ENCODE results near the gene TMEM89. TPM values are rescaled to one million over a fixed set of nuclear protein-coding genes. Genes with fewer than 3 reads are reported as not detected.

TMEM89 gene
- total and polyA plus RNA-seq, 2 of the 13 experiments (the other 11 are each of a cell fraction or from before 2014, with no cell fraction given): 0.31 to 0.59 TPM

DNA sequence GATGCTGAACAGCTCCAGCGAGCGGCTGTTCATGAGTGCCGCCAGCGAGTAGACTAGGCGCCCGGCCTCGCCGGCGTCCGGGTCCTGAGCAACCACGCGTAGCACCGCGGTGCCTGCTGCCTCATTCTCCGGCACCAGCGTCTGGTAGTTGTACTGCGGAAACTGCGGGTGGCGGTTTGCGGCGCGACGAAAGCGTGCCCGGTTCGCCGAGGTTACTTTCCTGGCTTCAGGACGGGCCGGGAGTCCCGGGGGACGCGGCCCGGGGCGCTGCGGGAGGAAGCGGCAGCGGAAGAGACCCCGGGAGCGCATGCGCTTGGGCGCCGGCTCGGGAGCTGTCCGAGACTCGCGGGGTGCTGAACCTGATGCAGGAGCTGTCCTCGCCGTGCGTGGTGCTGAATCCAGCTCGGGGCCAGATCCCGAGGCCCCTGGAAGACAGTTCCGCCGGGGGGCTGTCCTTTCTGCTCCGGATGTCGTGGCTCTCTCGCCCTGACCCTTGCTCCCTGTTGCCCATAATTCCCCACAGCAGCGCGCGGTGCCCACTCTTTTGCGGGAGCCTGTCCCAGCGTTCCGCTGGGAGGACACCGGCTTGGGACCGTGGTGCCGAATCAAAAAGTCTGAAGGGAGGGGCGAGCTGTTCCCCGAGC is 40.1 kb upstream of the TMEM89 start (continued):
- TF ChIP-seq, protein P1, sequence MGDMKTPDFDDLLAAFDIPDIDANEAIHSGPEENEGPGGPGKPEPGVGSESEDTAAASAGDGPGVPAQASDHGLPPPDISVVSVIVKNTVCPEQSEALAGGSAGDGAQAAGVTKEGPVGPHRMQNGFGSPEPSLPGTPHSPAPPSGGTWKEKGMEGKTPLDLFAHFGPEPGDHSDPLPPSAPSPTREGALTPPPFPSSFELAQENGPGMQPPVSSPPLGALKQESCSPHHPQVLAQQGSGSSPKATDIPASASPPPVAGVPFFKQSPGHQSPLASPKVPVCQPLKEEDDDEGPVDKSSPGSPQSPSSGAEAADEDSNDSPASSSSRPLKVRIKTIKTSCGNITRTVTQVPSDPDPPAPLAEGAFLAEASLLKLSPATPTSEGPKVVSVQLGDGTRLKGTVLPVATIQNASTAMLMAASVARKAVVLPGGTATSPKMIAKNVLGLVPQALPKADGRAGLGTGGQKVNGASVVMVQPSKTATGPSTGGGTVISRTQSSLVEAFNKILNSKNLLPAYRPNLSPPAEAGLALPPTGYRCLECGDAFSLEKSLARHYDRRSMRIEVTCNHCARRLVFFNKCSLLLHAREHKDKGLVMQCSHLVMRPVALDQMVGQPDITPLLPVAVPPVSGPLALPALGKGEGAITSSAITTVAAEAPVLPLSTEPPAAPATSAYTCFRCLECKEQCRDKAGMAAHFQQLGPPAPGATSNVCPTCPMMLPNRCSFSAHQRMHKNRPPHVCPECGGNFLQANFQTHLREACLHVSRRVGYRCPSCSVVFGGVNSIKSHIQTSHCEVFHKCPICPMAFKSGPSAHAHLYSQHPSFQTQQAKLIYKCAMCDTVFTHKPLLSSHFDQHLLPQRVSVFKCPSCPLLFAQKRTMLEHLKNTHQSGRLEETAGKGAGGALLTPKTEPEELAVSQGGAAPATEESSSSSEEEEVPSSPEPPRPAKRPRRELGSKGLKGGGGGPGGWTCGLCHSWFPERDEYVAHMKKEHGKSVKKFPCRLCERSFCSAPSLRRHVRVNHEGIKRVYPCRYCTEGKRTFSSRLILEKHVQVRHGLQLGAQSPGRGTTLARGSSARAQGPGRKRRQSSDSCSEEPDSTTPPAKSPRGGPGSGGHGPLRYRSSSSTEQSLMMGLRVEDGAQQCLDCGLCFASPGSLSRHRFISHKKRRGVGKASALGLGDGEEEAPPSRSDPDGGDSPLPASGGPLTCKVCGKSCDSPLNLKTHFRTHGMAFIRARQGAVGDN (CRISPR knock-in tag; IDR thresholded peaks at IDR 0.05): peak; percentile 96
- peak; percentile 98 for TF ChIP-seq SP4 (CRISPR knock-in tag; IDR thresholded peaks at IDR 0.05)
- TF ChIP-seq SATB2 (CRISPR knock-in tag; IDR thresholded peaks at IDR 0.05): peak; percentile 100
- TF ChIP-seq HHEX (CRISPR knock-in tag; IDR thresholded peaks at IDR 0.05): peak; percentile 89
- TF ChIP-seq YY1 (IDR thresholded peaks at IDR 0.05; ENCODE audit: insufficient read depth, insufficient replicate concordance, low read depth, low read length): peak; percentile 36
- TF ChIP-seq KDM4B (CRISPR knock-in tag; IDR thresholded peaks at IDR 0.05): peak; percentile 100
- no peak for TF ChIP-seq ZFP36 (IDR thresholded peaks at IDR 0.05; ENCODE audit: borderline replicate concordance, low read depth, low read length, partially characterized antibody)
- peak; percentile 99 for TF ChIP-seq THYN1 (CRISPR knock-in tag; IDR thresholded peaks at IDR 0.05; ENCODE audit: borderline replicate concordance, low read depth)
- no peak for TF ChIP-seq MBD4 (IDR thresholded peaks at IDR 0.05; ENCODE audit: borderline replicate concordance, low read length)
- peak; percentile 100 for TF ChIP-seq JARID2 (CRISPR knock-in tag; IDR thresholded peaks at IDR 0.05; ENCODE audit: insufficient replicate concordance)
- TF ChIP-seq, protein P2, sequence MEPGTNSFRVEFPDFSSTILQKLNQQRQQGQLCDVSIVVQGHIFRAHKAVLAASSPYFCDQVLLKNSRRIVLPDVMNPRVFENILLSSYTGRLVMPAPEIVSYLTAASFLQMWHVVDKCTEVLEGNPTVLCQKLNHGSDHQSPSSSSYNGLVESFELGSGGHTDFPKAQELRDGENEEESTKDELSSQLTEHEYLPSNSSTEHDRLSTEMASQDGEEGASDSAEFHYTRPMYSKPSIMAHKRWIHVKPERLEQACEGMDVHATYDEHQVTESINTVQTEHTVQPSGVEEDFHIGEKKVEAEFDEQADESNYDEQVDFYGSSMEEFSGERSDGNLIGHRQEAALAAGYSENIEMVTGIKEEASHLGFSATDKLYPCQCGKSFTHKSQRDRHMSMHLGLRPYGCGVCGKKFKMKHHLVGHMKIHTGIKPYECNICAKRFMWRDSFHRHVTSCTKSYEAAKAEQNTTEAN (CRISPR knock-in tag; conservative IDR thresholded peaks at IDR 0.05): peak; percentile 100
- peak; percentile 94 for TF ChIP-seq RXRA (CRISPR knock-in tag; IDR thresholded peaks at IDR 0.05)
- TF ChIP-seq, protein P3, sequence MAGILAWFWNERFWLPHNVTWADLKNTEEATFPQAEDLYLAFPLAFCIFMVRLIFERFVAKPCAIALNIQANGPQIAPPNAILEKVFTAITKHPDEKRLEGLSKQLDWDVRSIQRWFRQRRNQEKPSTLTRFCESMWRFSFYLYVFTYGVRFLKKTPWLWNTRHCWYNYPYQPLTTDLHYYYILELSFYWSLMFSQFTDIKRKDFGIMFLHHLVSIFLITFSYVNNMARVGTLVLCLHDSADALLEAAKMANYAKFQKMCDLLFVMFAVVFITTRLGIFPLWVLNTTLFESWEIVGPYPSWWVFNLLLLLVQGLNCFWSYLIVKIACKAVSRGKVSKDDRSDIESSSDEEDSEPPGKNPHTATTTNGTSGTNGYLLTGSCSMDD (CRISPR knock-in tag; IDR thresholded peaks at IDR 0.05): peak; percentile 100
- TF ChIP-seq POLR2AphosphoS5 (IDR thresholded peaks at IDR 0.05; ENCODE audit: low read depth, low read length): peak; percentile 66
- TF ChIP-seq ZNF652 (CRISPR knock-in tag; IDR thresholded peaks at IDR 0.05; ENCODE audit: borderline replicate concordance, low read depth): peak; percentile 75
- peak; percentile 99 for TF ChIP-seq ZNF17 (CRISPR knock-in tag; IDR thresholded peaks at IDR 0.05)
- TF ChIP-seq GLI4 (CRISPR knock-in tag; IDR thresholded peaks at IDR 0.05; ENCODE audit: borderline replicate concordance): peak; percentile 100
- TF ChIP-seq FOXC1 (CRISPR knock-in tag; IDR thresholded peaks at IDR 0.05; ENCODE audit: borderline replicate concordance): peak; percentile 100
- TF ChIP-seq ZNF768 (CRISPR knock-in tag; IDR thresholded peaks at IDR 0.05): peak; percentile 97
- TF ChIP-seq ZMYM3 (CRISPR knock-in tag; IDR thresholded peaks at IDR 0.05): peak; percentile 86
- TF ChIP-seq ATF7 (IDR thresholded peaks at IDR 0.05): no peak
- peak; percentile 93 for TF ChIP-seq ATF7 (CRISPR knock-in tag; IDR thresholded peaks at IDR 0.05)
- peak; percentile 98 for TF ChIP-seq NFE2L1 (CRISPR knock-in tag; IDR thresholded peaks at IDR 0.05; ENCODE audit: borderline replicate concordance)
- peak; percentile 100 for TF ChIP-seq ZNF296 (CRISPR knock-in tag; conservative IDR thresholded peaks at IDR 0.05)
